ENCODE results near the gene ISY1. TPM values are rescaled to one million over a fixed set of nuclear protein-coding genes. Genes with fewer than 3 reads are reported as not detected.

The ISY1 gene
- total RNA-seq, 1 donor from 2014 or later, result 61.9 TPM

- Mint-ChIP-seq H3K27ac (ENCODE audit: unreplicated experiment) (no peak overlapping the region), H3K9me3 (ENCODE audit: unreplicated experiment) (no peaks in the 10 kb centered on the region), H3K4me3 (ENCODE audit: unreplicated experiment) (no peak overlapping the region), H3K4me1 (ENCODE audit: unreplicated experiment) (peaks cover 16% of the 10 kb centered on the region), H3K36me3 (ENCODE audit: low read depth, unreplicated experiment) (no peaks in the 10 kb centered on the region), H3K27me3 (ENCODE audit: unreplicated experiment) (peaks cover 7% of the 10 kb centered on the region)
- no peak for DNase-seq (ENCODE audit: low spot score)
- TF ChIP-seq, protein P1, sequence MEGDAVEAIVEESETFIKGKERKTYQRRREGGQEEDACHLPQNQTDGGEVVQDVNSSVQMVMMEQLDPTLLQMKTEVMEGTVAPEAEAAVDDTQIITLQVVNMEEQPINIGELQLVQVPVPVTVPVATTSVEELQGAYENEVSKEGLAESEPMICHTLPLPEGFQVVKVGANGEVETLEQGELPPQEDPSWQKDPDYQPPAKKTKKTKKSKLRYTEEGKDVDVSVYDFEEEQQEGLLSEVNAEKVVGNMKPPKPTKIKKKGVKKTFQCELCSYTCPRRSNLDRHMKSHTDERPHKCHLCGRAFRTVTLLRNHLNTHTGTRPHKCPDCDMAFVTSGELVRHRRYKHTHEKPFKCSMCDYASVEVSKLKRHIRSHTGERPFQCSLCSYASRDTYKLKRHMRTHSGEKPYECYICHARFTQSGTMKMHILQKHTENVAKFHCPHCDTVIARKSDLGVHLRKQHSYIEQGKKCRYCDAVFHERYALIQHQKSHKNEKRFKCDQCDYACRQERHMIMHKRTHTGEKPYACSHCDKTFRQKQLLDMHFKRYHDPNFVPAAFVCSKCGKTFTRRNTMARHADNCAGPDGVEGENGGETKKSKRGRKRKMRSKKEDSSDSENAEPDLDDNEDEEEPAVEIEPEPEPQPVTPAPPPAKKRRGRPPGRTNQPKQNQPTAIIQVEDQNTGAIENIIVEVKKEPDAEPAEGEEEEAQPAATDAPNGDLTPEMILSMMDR (IDR thresholded peaks at IDR 0.05; ENCODE audit: unreplicated experiment), result no peak
These were observed 75.0 kb downstream of the ISY1 start for GRCh38 chr3:129085818-129086217.

DNA sequence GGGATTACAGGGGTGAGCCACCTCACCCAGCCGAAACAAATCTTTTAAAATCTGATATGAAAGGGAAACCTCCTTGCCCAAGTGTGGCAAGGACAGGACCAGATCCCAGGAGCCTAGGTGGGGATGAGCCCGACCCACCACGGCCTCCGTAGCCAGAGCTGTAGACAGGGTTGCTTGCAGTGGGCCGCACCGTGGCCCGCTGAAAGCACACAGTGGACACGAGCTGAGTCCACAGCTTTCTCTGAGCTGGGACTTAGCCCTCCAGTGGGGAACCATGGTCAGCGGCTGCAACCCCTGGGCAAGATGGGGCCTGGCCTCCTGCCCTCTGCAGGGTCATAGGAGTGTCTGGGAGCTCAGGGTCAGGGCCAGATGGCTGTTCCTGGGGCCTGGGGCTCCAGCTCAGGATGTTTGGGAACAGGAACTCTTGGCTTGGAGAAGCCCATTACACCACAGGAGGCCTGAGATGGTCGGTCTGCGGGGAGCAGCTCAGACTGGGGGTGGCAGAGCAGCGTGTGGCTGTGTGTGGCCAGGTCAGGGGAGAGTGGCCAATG is 75.6 kb downstream of the ISY1 start:
- DNase-seq (ENCODE audit: low spot score), result no peak

GRCh38 chr3:129084501-129084900 is 76.4 kb downstream of the ISY1 start:
- H3K4me1 Mint-ChIP-seq (ENCODE audit: unreplicated experiment), result peaks cover 16% of the 10 kb centered on the region
- H3K36me3 Mint-ChIP-seq (ENCODE audit: low read depth, unreplicated experiment), result no peaks in the 10 kb centered on the region
- TF ChIP-seq, protein P1 (IDR thresholded peaks at IDR 0.05; ENCODE audit: unreplicated experiment), result no peak
- no peak overlapping the region for H3K4me3 Mint-ChIP-seq (ENCODE audit: unreplicated experiment)
- H3K27me3 Mint-ChIP-seq (ENCODE audit: unreplicated experiment), result peaks cover 7% of the 10 kb centered on the region
- H3K27ac Mint-ChIP-seq (ENCODE audit: unreplicated experiment), result no peak overlapping the region
- no peak for DNase-seq (ENCODE audit: low spot score)
- H3K9me3 Mint-ChIP-seq (ENCODE audit: unreplicated experiment), result no peaks in the 10 kb centered on the region

More for the DNA sequence above, 75.6 kb downstream of the ISY1 start:
- no peaks in the 10 kb centered on the region for H3K36me3 Mint-ChIP-seq (ENCODE audit: low read depth, unreplicated experiment)
- TF ChIP-seq, protein P1 (IDR thresholded peaks at IDR 0.05; ENCODE audit: unreplicated experiment), result no peak
- no peaks in the 10 kb centered on the region for H3K9me3 Mint-ChIP-seq (ENCODE audit: unreplicated experiment)
- H3K4me1 Mint-ChIP-seq (ENCODE audit: unreplicated experiment), result peaks cover 16% of the 10 kb centered on the region
- H3K4me3 Mint-ChIP-seq (ENCODE audit: unreplicated experiment), result no peak overlapping the region
- H3K27me3 Mint-ChIP-seq (ENCODE audit: unreplicated experiment), result peaks cover 7% of the 10 kb centered on the region
- no peak overlapping the region for H3K27ac Mint-ChIP-seq (ENCODE audit: unreplicated experiment)

DNA sequence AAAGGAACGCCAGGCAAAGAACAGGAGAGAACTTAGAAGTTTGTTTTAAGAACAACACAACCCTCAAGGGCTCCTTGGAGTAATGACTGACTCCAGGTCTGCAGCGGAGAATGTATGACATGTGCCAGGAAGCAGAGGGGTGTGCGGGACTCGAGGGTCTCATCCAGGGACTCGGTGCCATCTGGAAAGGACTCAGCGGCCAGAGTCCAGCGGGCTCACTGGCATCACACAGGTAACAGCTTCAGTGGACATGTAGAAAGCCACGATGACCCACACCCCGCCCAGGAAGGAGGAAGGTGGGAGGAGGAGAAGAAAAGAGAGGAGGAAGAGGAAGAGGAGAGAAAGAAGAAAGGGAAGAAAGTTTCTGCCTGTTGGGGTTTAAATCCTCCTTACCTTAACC is 78.8 kb downstream of the ISY1 start:
- no peak overlapping the region for H3K27ac Mint-ChIP-seq (ENCODE audit: unreplicated experiment)
- H3K4me1 Mint-ChIP-seq (ENCODE audit: unreplicated experiment), result peaks cover 16% of the 10 kb centered on the region
- H3K27me3 Mint-ChIP-seq (ENCODE audit: unreplicated experiment), result peaks cover 7% of the 10 kb centered on the region
- TF ChIP-seq, protein P1 (IDR thresholded peaks at IDR 0.05; ENCODE audit: unreplicated experiment), result no peak
- no peaks in the 10 kb centered on the region for H3K36me3 Mint-ChIP-seq (ENCODE audit: low read depth, unreplicated experiment)
- H3K9me3 Mint-ChIP-seq (ENCODE audit: unreplicated experiment), result no peaks in the 10 kb centered on the region
- DNase-seq (ENCODE audit: low spot score), result no peak
- no peak overlapping the region for H3K4me3 Mint-ChIP-seq (ENCODE audit: unreplicated experiment)

DNA sequence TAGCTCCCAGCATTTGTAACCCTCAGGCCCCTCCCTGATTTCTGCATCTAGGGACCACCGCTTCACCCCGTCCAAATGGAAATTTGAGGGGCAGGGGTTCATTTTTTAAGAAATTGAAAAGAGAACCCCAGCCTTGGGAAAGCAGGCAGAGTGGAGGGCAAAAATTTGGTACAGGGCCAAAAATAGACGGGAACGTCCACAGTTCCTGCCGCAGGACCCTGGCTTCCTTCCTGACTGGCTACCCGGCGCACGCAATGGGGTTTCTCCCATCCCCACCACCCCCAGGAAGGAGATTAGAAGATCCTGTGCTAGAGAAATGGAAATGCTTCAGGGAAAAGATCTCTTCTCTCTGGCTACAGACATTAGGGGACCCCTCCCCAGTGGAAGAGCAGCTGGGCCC is 79.4 kb downstream of the ISY1 start:
- Mint-ChIP-seq H3K4me3 (ENCODE audit: unreplicated experiment) (peak overlapping the region; percentile 37), H3K27ac (ENCODE audit: unreplicated experiment) (no peak overlapping the region), H3K36me3 (ENCODE audit: low read depth, unreplicated experiment) (no peaks in the 10 kb centered on the region), H3K27me3 (ENCODE audit: unreplicated experiment) (peaks cover 7% of the 10 kb centered on the region), H3K9me3 (ENCODE audit: unreplicated experiment) (no peaks in the 10 kb centered on the region), H3K4me1 (ENCODE audit: unreplicated experiment) (peaks cover 14% of the 10 kb centered on the region)
- no peak for DNase-seq (ENCODE audit: low spot score)
- TF ChIP-seq, protein P1 (IDR thresholded peaks at IDR 0.05; ENCODE audit: unreplicated experiment), result no peak
